HK-2 (cell line): Measurements from ENCODE around the gene TM9SF3.
A peak's percentile ranks its signal among the peaks of the same experiment; 100 is the strongest.

Experiments
- DNase-seq: peaks from one replicate; pipeline ENCODE4 v3.0.0-alpha.2; 2018; ENCODE audit not compliant: unreplicated experiment

Gene TM9SF3

GRCh38 chr10:96511044-96511945 is 75.5 kb downstream of the TM9SF3 start:
- peak; percentile 41 for DNase-seq

GRCh38 chr10:96509017-96509641 is 77.7 kb downstream of the TM9SF3 start:
- peak; percentile 66 for DNase-seq

- DNase-seq = no peak
These were observed 79.8 kb downstream of the TM9SF3 start for GRCh38 chr10:96507044-96507443.

- no peak for DNase-seq
These were observed 81.4 kb downstream of the TM9SF3 start for GRCh38 chr10:96505150-96506136.

GRCh38 chr10:96502561-96503282 is 84.1 kb downstream of the TM9SF3 start:
- peak; percentile 32 for DNase-seq

DNA sequence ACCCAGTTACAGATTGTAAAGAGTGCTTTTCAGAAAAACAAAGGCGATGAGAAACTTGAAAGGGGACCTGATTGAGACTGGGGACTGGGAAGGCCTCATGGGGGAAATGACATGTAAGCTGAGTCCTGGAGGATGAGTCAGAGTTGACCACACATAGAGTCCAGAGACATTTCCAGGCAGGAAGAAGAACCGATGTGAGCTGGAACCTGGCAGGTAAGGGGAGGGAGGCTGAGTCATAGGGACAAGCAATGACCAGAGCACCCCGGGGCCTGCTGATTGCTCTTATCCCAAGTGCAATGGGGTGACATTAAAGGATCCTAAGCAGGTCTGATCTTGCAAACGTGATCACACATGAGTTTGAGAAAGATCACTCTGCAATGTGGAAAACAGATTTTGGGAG is 84.8 kb downstream of the TM9SF3 start:
- DNase-seq = peak; percentile 66

- no peak for DNase-seq
These were observed 86.3 kb downstream of the TM9SF3 start for GRCh38 chr10:96500519-96500918.

GRCh38 chr10:96500050-96500449 is 86.8 kb downstream of the TM9SF3 start:
- no peak for DNase-seq

DNA sequence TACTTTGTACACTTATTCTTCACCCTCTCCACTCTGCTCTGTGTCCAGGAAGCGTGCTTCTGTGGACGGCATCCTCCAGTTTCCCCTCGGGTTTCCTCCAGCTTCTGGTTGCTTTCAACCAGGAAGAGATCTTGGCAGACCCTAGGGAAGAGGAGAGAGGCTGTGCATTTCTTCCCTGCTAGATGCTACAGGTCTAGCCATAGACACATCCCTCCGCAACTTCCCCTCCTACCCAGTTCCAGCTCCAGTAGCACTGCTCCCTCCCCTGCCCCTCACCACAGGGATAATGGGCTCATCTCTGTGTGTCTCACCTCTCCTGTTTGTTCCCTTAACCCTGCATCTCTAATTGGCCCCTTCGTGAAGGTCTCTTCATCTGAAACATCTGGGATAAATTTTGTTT is 89.4 kb downstream of the TM9SF3 start:
- DNase-seq = no peak

DNA sequence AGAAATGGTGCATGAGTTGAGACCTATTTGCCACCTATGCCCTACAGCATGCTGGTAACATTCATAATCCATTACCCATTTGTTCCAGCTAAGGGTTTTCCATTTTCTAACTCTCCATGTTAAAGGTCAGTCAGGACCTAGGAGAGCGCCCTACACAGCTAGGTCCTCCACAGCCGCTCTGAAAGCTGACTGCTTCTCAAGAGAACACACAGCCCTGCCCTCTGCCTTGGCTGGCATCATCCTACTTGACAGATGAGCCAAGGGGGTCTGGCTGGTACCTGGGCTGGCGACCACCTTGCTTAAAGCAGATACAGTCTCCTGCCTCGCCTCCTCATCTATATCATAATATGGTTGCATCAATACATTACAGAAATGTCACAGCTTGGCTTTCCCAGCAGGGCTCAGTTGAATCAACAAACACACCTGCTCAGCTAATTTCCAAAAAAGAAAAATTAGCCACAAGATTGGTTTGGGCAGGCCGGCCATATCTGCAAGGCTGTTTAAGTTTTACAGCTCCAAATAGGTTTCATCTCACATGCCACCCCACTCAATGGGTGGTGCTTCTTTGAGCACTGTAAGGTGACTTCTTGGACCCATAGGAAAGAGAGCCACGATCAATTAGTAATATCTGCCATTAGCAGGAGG is 90.4 kb downstream of the TM9SF3 start:
- no peak for DNase-seq

DNA sequence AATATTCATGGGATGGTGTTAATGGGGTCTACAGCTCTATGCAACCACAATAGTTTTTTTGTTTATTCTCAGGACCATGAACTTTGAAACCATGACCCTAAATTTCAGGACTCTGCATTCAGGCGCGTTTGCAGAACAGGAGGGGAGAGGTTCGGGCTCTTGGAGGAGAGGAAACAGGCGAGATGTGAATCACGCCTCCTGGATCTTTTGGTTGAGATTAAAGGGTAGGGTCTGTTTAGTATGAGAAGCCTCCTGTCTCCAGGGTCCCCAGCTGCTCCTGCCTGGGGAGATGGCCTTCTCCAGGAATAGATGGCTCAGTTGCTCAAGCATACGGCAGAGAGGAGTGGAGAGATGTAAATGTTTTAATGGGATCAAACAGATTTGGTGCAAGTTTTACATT is 91.3 kb downstream of the TM9SF3 start:
- DNase-seq = no peak

- DNase-seq = no peak
These were observed 92.1 kb downstream of the TM9SF3 start for GRCh38 chr10:96494694-96495093.

- DNase-seq = no peak
These were observed 92.8 kb downstream of the TM9SF3 start for GRCh38 chr10:96493871-96494525.

GRCh38 chr10:96493254-96493653 is 93.6 kb downstream of the TM9SF3 start:
- DNase-seq = no peak

GRCh38 chr10:96491303-96491702 is 95.5 kb downstream of the TM9SF3 start:
- no peak for DNase-seq

GRCh38 chr10:96488161-96488935 is 98.5 kb downstream of the TM9SF3 start:
- DNase-seq = no peak

- no peak for DNase-seq
These were observed 103.8 kb downstream of the TM9SF3 start for GRCh38 chr10:96482815-96483588.

GRCh38 chr10:96478355-96478754 is 108.5 kb downstream of the TM9SF3 start:
- no peak for DNase-seq

DNA sequence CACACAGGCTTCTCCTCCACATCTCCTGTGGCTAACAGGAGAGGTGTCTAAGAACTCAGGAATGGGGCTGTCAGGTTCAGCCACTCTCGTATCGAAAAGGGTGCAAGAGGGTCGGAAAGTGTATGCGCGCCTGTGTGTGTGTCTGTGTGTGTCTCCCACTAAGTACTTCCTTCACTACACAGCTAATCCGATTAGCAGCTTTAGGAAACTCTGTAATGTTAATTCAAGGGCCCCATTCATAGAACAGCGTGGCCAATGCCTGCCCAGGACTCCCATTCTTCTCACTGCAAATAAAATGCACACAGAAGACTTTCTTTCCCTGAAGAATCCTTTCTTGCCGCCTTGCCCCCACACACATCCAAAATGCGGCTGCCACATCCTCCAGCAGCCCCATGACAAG is 112.9 kb downstream of the TM9SF3 start:
- DNase-seq = no peak
